ENCODE results near the gene FOLR3.
"Not testable (repeated sequence)": the region's sequence is repeated elsewhere in the genome, so short reads cannot be mapped to it uniquely, and the experiment has no call there.

DNA sequence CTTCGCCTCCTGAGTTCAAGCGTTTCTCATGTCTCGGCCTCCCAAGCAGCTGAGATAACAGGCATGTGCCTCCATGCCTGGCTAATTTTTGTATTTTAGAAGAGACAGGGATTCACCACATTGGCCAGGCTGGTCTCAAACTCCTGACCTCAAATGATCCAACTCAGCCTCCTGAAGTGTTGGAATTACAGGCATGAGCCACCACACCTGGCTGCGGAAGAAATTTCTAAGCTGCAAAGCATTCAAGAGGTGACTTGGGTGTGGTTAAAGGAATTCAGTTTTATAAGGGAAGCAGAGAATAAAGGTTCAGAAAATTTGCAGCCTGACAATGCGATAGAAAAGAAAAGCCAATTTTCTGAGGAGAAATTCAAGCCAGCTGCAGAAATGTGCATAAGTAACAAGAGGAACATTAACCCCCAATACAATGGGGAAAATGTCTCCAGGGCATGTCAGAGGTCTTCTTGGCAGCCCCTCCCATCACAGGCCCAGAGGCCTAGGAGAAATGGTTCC lies 33.6 kb downstream of the FOLR3 start:
- TF ChIP-seq, protein P1, sequence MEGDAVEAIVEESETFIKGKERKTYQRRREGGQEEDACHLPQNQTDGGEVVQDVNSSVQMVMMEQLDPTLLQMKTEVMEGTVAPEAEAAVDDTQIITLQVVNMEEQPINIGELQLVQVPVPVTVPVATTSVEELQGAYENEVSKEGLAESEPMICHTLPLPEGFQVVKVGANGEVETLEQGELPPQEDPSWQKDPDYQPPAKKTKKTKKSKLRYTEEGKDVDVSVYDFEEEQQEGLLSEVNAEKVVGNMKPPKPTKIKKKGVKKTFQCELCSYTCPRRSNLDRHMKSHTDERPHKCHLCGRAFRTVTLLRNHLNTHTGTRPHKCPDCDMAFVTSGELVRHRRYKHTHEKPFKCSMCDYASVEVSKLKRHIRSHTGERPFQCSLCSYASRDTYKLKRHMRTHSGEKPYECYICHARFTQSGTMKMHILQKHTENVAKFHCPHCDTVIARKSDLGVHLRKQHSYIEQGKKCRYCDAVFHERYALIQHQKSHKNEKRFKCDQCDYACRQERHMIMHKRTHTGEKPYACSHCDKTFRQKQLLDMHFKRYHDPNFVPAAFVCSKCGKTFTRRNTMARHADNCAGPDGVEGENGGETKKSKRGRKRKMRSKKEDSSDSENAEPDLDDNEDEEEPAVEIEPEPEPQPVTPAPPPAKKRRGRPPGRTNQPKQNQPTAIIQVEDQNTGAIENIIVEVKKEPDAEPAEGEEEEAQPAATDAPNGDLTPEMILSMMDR (IDR thresholded peaks at IDR 0.05) = not testable (repeated sequence)
- TF ChIP-seq POLR2A (IDR thresholded peaks at IDR 0.05) = not testable (repeated sequence)

Measured in adrenal gland (tissue), 5 donors.